Neural cell (in vitro differentiated cells): ENCODE measurements around the gene RAPGEF3. TPM values are rescaled to one million over a fixed set of nuclear protein-coding genes. Genes with fewer than 3 reads are reported as not detected.

Experiments used
- H2AFZ ChIP-seq: fragments of 200-600, 300-800 bp; sonication (generic), shearing (Covaris generic); 2 replicates; pipeline ENCODE4 v1.6.0; 2014; ENCODE audit warnings: low read depth, mild to moderate bottlenecking, antibody characterized with exemption, low read length, moderate library complexity
- H3F3A ChIP-seq: fragments of 200-600 bp; shearing (Covaris generic); 2 replicates; pipeline ENCODE4 v1.6.1; 2016; ENCODE audit warnings: mild to moderate bottlenecking, moderate library complexity, mixed read lengths, antibody characterized with exemption, low read length; ENCODE audit not compliant: insufficient read depth, poor library complexity, severe bottlenecking
- H3K27ac ChIP-seq: fragments of 200-600, 300-800 bp; sonication (generic), shearing (Covaris generic); 2 replicates; pipeline ENCODE4 v1.5.1; 2014; ENCODE audit warnings: mild to moderate bottlenecking, low read length, moderate library complexity
- H3K27me3 ChIP-seq: fragments of 300-800, 200-600 bp; sonication (generic), shearing (Covaris generic); 2 replicates; pipeline ENCODE4 v1.6.0; 2014; ENCODE audit warnings: mild to moderate bottlenecking, low read depth, low read length, moderate library complexity; ENCODE audit not compliant: insufficient read depth
- H3K36me3 ChIP-seq: fragments of 300-800, 200-600 bp; sonication (generic), shearing (Covaris generic); 2 replicates; pipeline ENCODE4 v1.5.1; 2014; ENCODE audit warnings: mild to moderate bottlenecking, antibody characterized with exemption, low read length, moderate library complexity; ENCODE audit not compliant: insufficient read depth
- H3K4me2 ChIP-seq: fragments of 300-800, 200-600 bp; sonication (generic), shearing (Covaris generic); 2 replicates; pipeline ENCODE4 v1.6.0; 2014; ENCODE audit warnings: mild to moderate bottlenecking, low read length
- H3K4me3 ChIP-seq: fragments of 300-800, 200-600 bp; sonication (generic), shearing (Covaris generic); 2 replicates; pipeline ENCODE4 v1.5.1; 2014; ENCODE audit warnings: mild to moderate bottlenecking, low read length, moderate library complexity
- H3K79me2 ChIP-seq: fragments of 200-600 bp; shearing (Covaris generic); replicated peaks from 2 replicates; pipeline ENCODE4 v1.6.0; 2014; ENCODE audit warnings: mild to moderate bottlenecking, low read length, moderate library complexity; ENCODE audit not compliant: insufficient read depth
- H3K9ac ChIP-seq: fragments of 300-800, 200-600 bp; sonication (generic), shearing (Covaris generic); 2 replicates; pipeline ENCODE4 v1.6.1; 2016; ENCODE audit warnings: mild to moderate bottlenecking, low read length, mixed read lengths
- H3K9me2 ChIP-seq: fragments of 200-600 bp; shearing (Covaris generic); 2 replicates; pipeline ENCODE4 v1.6.1; 2016; ENCODE audit warnings: mild to moderate bottlenecking, low read length, mixed read lengths; ENCODE audit not compliant: insufficient read depth
- H3K9me3 ChIP-seq: fragments of 200-600, 300-800 bp; sonication (generic), shearing (Covaris generic); 2 replicates; pipeline ENCODE4 v1.6.1; 2016; ENCODE audit warnings: mild to moderate bottlenecking, mixed run types, low read length, moderate library complexity, mixed read lengths
- H4K20me1 ChIP-seq: fragments of 200-600 bp; shearing (Covaris generic); 2 replicates; pipeline ENCODE4 v1.6.1; 2016; ENCODE audit warnings: mild to moderate bottlenecking, mixed run types; ENCODE audit not compliant: insufficient read depth
- EP300 ChIP-seq: fragments of 450-650 bp; conservative IDR thresholded peaks from 2 replicates; pipeline ENCODE4 v1.6.1; 2014; ENCODE audit warnings: antibody characterized with exemption, mild to moderate bottlenecking, moderate library complexity; ENCODE audit not compliant: poor library complexity, severe bottlenecking
- EZH2 ChIP-seq: fragments of 200-600, 300-800 bp; shearing (Covaris generic), sonication (generic); IDR thresholded peaks from 2 replicates; pipeline ENCODE4 v1.6.1; 2014; ENCODE audit warnings: antibody characterized with exemption, low read length, borderline replicate concordance, mild to moderate bottlenecking; ENCODE audit not compliant: insufficient read depth, poor library complexity, severe bottlenecking
- MXI1 ChIP-seq: fragments of 450-650 bp; conservative IDR thresholded peaks from 2 replicates; pipeline ENCODE4 v1.6.1; 2014; ENCODE audit warnings: antibody characterized with exemption, mild to moderate bottlenecking; ENCODE audit not compliant: poor library complexity, severe bottlenecking
- POLR2AphosphoS5 ChIP-seq: IDR thresholded peaks from 2 replicates; pipeline ENCODE4 v1.6.1; 2012
- RAD21 ChIP-seq: fragments of 450-650 bp; conservative IDR thresholded peaks from 2 replicates; pipeline ENCODE4 v1.6.1; 2014; ENCODE audit warnings: antibody characterized with exemption, mild to moderate bottlenecking, moderate library complexity
- SMC3 ChIP-seq: fragments of 450-650 bp; conservative IDR thresholded peaks from 2 replicates; pipeline ENCODE4 v1.6.1; 2014; ENCODE audit warnings: antibody characterized with exemption, mild to moderate bottlenecking, moderate library complexity; ENCODE audit not compliant: poor library complexity
- TAF1 ChIP-seq: IDR thresholded peaks from 2 replicates; pipeline ENCODE4 v1.6.1; 2012; ENCODE audit warnings: low read depth
- polyA plus RNA-seq: library from polyadenylated mRNA; depleted of rRNA; stranded (reverse); fragments of >200 nt; gene quantifications from 2 replicates; pipeline ENCODE4 v1.2.3, GENCODE V29; 2014
- TF ChIP-seq, protein P1 (sequence below): fragments of 450-650 bp; IDR thresholded peaks from 2 replicates; pipeline ENCODE4 v1.5.1; 2014; ENCODE audit warnings: antibody characterized with exemption, mild to moderate bottlenecking, moderate library complexity; ENCODE audit not compliant: poor library complexity, severe bottlenecking
- TF ChIP-seq, protein P2 (sequence below): IDR thresholded peaks from 2 replicates; pipeline ENCODE4 v1.6.1; 2012; ENCODE audit warnings: borderline replicate concordance

Gene RAPGEF3
- polyA plus RNA-seq, 1 donor from 2014 or later = 1.5 TPM

DNA sequence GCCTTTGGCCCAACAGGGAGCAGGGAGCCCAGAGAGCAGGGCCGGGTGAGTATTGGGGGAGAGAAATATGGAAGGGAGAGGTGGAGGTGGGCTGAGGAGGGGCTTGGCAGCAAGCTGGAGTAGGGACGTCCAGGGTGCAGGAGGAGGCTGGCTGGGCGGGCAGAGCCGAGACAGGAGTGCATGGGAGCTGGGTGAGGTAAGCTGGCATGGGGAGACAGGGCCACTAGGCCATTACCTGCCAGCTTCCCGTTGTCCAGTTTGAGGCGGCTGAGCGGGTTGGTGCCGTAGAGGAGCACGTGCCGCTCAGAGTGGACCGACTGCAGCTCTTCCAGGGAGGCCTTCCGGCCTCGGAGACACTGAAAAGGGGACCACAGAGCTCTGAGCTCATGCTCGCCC is 32.7 kb upstream of the RAPGEF3 start:
- Histone ChIP-seq H3K9me2 (no peaks in the 10 kb centered on the region), H3K9ac (no peak overlapping the region), H3K27ac (no peak overlapping the region), H4K20me1 (no peaks in the 10 kb centered on the region), H3K9me3 (no peaks in the 10 kb centered on the region), H3K4me2 (no peak overlapping the region), H2AFZ (no peak overlapping the region), H3K36me3 (peaks cover 8% of the 10 kb centered on the region), H3K27me3 (no peaks in the 10 kb centered on the region), H3K4me3 (no peak overlapping the region), H3F3A (no peaks in the 10 kb centered on the region), H3K79me2 (no peaks in the 10 kb centered on the region)
- TF ChIP-seq MXI1 = no peak
- TF ChIP-seq, protein P1, sequence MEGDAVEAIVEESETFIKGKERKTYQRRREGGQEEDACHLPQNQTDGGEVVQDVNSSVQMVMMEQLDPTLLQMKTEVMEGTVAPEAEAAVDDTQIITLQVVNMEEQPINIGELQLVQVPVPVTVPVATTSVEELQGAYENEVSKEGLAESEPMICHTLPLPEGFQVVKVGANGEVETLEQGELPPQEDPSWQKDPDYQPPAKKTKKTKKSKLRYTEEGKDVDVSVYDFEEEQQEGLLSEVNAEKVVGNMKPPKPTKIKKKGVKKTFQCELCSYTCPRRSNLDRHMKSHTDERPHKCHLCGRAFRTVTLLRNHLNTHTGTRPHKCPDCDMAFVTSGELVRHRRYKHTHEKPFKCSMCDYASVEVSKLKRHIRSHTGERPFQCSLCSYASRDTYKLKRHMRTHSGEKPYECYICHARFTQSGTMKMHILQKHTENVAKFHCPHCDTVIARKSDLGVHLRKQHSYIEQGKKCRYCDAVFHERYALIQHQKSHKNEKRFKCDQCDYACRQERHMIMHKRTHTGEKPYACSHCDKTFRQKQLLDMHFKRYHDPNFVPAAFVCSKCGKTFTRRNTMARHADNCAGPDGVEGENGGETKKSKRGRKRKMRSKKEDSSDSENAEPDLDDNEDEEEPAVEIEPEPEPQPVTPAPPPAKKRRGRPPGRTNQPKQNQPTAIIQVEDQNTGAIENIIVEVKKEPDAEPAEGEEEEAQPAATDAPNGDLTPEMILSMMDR = no peak
- TF ChIP-seq, protein P2, sequence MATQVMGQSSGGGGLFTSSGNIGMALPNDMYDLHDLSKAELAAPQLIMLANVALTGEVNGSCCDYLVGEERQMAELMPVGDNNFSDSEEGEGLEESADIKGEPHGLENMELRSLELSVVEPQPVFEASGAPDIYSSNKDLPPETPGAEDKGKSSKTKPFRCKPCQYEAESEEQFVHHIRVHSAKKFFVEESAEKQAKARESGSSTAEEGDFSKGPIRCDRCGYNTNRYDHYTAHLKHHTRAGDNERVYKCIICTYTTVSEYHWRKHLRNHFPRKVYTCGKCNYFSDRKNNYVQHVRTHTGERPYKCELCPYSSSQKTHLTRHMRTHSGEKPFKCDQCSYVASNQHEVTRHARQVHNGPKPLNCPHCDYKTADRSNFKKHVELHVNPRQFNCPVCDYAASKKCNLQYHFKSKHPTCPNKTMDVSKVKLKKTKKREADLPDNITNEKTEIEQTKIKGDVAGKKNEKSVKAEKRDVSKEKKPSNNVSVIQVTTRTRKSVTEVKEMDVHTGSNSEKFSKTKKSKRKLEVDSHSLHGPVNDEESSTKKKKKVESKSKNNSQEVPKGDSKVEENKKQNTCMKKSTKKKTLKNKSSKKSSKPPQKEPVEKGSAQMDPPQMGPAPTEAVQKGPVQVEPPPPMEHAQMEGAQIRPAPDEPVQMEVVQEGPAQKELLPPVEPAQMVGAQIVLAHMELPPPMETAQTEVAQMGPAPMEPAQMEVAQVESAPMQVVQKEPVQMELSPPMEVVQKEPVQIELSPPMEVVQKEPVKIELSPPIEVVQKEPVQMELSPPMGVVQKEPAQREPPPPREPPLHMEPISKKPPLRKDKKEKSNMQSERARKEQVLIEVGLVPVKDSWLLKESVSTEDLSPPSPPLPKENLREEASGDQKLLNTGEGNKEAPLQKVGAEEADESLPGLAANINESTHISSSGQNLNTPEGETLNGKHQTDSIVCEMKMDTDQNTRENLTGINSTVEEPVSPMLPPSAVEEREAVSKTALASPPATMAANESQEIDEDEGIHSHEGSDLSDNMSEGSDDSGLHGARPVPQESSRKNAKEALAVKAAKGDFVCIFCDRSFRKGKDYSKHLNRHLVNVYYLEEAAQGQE = no peak
- TF ChIP-seq TAF1 = no peak
- TF ChIP-seq EP300 = no peak
- no peak for TF ChIP-seq EZH2

DNA sequence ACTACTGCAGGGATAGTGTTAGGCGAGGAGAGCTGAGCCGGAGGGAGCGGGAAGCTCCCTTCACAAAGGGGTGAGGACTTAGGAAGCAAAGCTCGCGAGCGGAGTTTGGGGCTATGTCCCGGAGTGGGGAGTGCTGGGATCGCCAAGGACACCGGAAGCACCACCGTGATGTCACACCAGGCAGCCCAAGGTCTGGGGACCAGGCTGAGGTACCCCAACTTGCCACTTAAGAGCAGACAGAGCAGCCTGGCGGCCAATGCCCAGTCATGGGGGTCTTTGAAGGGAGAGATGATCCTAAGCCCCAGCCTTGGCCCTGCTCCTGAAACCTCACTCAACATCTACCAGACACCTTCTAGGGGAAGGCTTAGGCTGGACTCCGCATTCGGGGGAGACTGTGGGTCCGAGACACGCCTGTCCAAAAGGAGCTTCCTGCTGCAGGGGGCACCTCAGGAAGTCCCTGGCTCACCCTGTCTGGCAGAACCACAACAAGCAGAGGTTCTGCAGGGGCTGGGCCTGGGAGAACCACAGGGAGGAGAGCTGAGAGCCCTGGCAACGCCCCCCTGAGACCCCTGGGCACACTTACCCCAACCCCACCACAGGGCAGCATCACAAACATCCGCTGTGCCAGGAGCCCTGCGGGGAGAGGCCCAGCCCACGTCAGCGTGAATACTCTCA is 32.1 kb upstream of the RAPGEF3 start:
- H3K9me3 ChIP-seq = no peaks in the 10 kb centered on the region
- H3K79me2 ChIP-seq = no peaks in the 10 kb centered on the region
- H3K9ac ChIP-seq = no peak overlapping the region
- no peaks in the 10 kb centered on the region for H4K20me1 ChIP-seq
- H3K27me3 ChIP-seq = no peaks in the 10 kb centered on the region
- H3K36me3 ChIP-seq = peaks cover 13% of the 10 kb centered on the region
- no peaks in the 10 kb centered on the region for H3K9me2 ChIP-seq
- TF ChIP-seq RAD21 (no peak), EP300 (no peak), EZH2 (no peak), POLR2AphosphoS5 (no peak), SMC3 (no peak), TAF1 (no peak), MXI1 (no peak)
- TF ChIP-seq, protein P2 = no peak
- TF ChIP-seq, protein P1 = no peak
- no peak overlapping the region for H2AFZ ChIP-seq
- H3K4me3 ChIP-seq = no peak overlapping the region
- H3K4me2 ChIP-seq = no peak overlapping the region
- no peaks in the 10 kb centered on the region for H3F3A ChIP-seq
- H3K27ac ChIP-seq = no peak overlapping the region
